ENCODE measurements around the gene TAS1R2. TPM values are rescaled to one million over a fixed set of nuclear protein-coding genes. Genes with fewer than 3 reads are reported as not detected.

Gene TAS1R2
- total and polyA plus RNA-seq, 2 of the 8 experiments (the other 6 are each of a cell fraction or from before 2014, with no cell fraction given), result not detected

DNA sequence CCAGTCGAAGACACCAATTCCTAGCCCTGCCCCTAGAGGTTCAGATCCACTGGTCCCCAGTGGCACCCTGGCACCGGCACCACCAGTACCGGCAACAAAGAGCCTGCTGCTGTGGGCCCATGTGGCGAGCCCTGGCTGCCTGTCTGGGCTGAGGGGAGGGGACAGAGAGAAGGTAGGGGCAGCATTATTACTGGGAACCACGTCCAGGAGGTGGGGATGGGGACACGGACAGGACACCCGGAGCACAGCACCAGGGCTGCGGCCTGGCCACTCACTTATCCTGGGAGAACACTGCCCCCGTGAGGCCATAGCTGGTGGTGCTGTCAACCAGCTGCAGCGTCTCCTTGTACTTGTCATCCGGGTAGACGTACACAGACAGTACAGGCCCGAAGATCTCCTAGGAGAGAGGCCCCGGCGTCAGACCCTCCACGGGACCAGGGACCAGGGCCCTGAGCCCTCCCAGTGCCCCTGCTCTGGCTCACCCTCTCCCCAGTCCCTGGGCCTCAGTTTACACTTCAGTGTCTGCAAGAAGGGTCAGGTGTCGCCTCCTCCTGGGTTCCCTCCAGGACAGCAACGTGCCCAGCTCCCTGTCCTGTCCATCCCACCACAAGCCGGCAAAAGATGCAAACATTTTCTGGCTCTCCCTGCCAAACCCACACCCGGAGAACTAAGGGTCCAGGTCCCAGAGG is 15.8 kb upstream of the TAS1R2 start:
- ChIA-PET CTCF (ENCODE audit: partially characterized antibody) (interaction anchor here (0.7 to 5.6 kb wide), 49 partner anchors 9 to 579 kb away, joined by 3 to 52 read pairs (median 5); partner anchors contain the start of gene ALDH4A1), POLR2A (ENCODE audit: partially characterized antibody) (no interaction called here)
- H3K4me2 ChIP-seq (ENCODE audit: insufficient read depth in 1 of 2, low read depth in 2 of 2, low read length in 2 of 2), result no peak overlapping the region
- no peaks in the 10 kb centered on the region for H3K9me3 ChIP-seq (ENCODE audit: insufficient read depth in 2 of 2, low read depth in 1 of 2, low read length in 1 of 2)
- H3K18ac ChIP-seq (ENCODE audit: extremely low read depth, low read length), result no peak overlapping the region
- no peak overlapping the region for H2BK20ac ChIP-seq (ENCODE audit: low read length)
- no peak overlapping the region for H2BK12ac ChIP-seq (ENCODE audit: low read depth, low read length)
- no peak overlapping the region for H4K5ac ChIP-seq (ENCODE audit: insufficient read length, low read depth, low read length)
- no peaks in the 10 kb centered on the region for H3K79me1 ChIP-seq (ENCODE audit: low read depth, low read length)
- H2BK5ac ChIP-seq (ENCODE audit: low read depth, low read length), result no peak overlapping the region
- no peak overlapping the region for H4K91ac ChIP-seq (replicated peaks; ENCODE audit: insufficient read length, low read length)
- no peak overlapping the region for H3K9ac ChIP-seq (replicated peaks in 1 of 4; ENCODE audit: extremely low read depth in 1 of 4, low read depth in 3 of 4, low read length in 3 of 4)
- H2BK120ac ChIP-seq (replicated peaks; ENCODE audit: low read depth, low read length), result no peak overlapping the region
- H3K4ac ChIP-seq (replicated peaks; ENCODE audit: insufficient read length, low read depth, low read length), result no peak overlapping the region
- peak; percentile 74 to 97 for DNase-seq (ENCODE audit: low read depth in 1 of 2, low spot score in 2 of 2)
- H2AK5ac ChIP-seq (ENCODE audit: low read depth, low read length), result no peak overlapping the region
- H4K8ac ChIP-seq (ENCODE audit: extremely low read depth, insufficient read depth, low read length), result no peak overlapping the region; the same call in 1 of the 2 replicates
- H3K4me3 ChIP-seq (ENCODE audit: extremely low read depth in 1 of 4, insufficient read depth in 2 of 4, low read depth in 3 of 4, low read length in 4 of 4), result no peak overlapping the region
- peaks cover 2 to 4% of the 10 kb centered on the region in 2 experiments for H4K20me1 ChIP-seq (replicated peaks in 1 of 2; ENCODE audit: control insufficient read depth in 1 of 2, insufficient read depth in 2 of 2, low read length in 2 of 2)
- H3K14ac ChIP-seq (ENCODE audit: insufficient read length), result no peak overlapping the region
- no peaks in the 10 kb centered on the region; a peak in 2 of 8 replicates for H3K36me3 ChIP-seq (ENCODE audit: control insufficient read depth in 2 of 4, insufficient read depth in 4 of 4, low read length in 3 of 4)
- no peak overlapping the region for H2BK15ac ChIP-seq (ENCODE audit: low read length)
- no peak overlapping the region for H3K23ac ChIP-seq (ENCODE audit: insufficient read length)
- H3K79me2 ChIP-seq (ENCODE audit: control insufficient read depth in 1 of 2, insufficient read depth in 2 of 2, low read length in 2 of 2), result no peaks in the 10 kb centered on the region
- H3K27ac ChIP-seq (ENCODE audit: low read depth, low read length), result no peak overlapping the region
- H3K23me2 ChIP-seq (ENCODE audit: low read depth, low read length), result no peaks in the 10 kb centered on the region
- WGBS, 2 experiments (ENCODE audit: extremely low coverage in 1 of 2, insufficient coverage in 1 of 2, insufficient read length in 1 of 2, insufficient replicate concordance in 2 of 2, low coverage in 1 of 2, low lambda C conversion rate in 2 of 2, missing lambda C conversion rate in 1 of 2), result 63% methylated on average over 19 of the region's 20 CpGs; no CpG with 5 or more reads in 1 of the 2 experiments
- no peak overlapping the region for H3K56ac ChIP-seq (replicated peaks; ENCODE audit: insufficient read length, low read depth, low read length)
- no peaks in the 10 kb centered on the region for H3K27me3 ChIP-seq (replicated peaks in 1 of 4; ENCODE audit: control insufficient read depth in 3 of 4, extremely low read depth in 1 of 4, insufficient read depth in 3 of 4, low read length in 3 of 4)
- no peak overlapping the region for H2AFZ ChIP-seq (ENCODE audit: low read length)
- FAIRE-seq, result no peak
- peaks cover 0 to 6% (median 4%) of the 10 kb centered on the region in 4 experiments; a peak in 4 of 7 replicates for H3K4me1 ChIP-seq (replicated peaks in 1 of 4; ENCODE audit: control insufficient read depth in 3 of 4, insufficient read depth in 4 of 4, low read length in 3 of 4)
- TF ChIP-seq, protein P1, sequence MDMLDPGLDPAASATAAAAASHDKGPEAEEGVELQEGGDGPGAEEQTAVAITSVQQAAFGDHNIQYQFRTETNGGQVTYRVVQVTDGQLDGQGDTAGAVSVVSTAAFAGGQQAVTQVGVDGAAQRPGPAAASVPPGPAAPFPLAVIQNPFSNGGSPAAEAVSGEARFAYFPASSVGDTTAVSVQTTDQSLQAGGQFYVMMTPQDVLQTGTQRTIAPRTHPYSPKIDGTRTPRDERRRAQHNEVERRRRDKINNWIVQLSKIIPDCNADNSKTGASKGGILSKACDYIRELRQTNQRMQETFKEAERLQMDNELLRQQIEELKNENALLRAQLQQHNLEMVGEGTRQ (IDR thresholded peaks at IDR 0.05; ENCODE audit: low read length), result no peak
- TF ChIP-seq YY1 (IDR thresholded peaks at IDR 0.05; ENCODE audit: low read depth, low read length) (no peak), SIX5 (IDR thresholded peaks at IDR 0.05; ENCODE audit: low read depth, low read length) (no peak), HDAC2 (IDR thresholded peaks at IDR 0.05; ENCODE audit: borderline replicate concordance in 1 of 2, low read depth in 2 of 2, low read length in 2 of 2) (no peak), POU5F1 (IDR thresholded peaks at IDR 0.05; ENCODE audit: low read depth, low read length) (no peak), GABPA (IDR thresholded peaks at IDR 0.05; ENCODE audit: borderline replicate concordance, insufficient read depth, low read length) (0 out of 2 replicates have a peak, but pooled peaks have one; percentile 48), CBX5 (IDR thresholded peaks at IDR 0.05; ENCODE audit: low read depth, low read length) (no peak), NANOG (IDR thresholded peaks at IDR 0.05; ENCODE audit: insufficient read depth, low read depth, low read length, poor library complexity, severe bottlenecking) (no peak)
- TF ChIP-seq, protein P2, sequence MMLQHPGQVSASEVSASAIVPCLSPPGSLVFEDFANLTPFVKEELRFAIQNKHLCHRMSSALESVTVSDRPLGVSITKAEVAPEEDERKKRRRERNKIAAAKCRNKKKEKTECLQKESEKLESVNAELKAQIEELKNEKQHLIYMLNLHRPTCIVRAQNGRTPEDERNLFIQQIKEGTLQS (IDR thresholded peaks at IDR 0.05; ENCODE audit: insufficient read depth, low read depth, low read length), result no peak
